ENCODE data around the gene ZNF280A. TPM values are rescaled to one million over a fixed set of nuclear protein-coding genes. Genes with fewer than 3 reads are reported as not detected.

Gene ZNF280A
- total and polyA plus RNA-seq, 2 of the 8 experiments (the other 6 are each of a cell fraction or from before 2014, with no cell fraction given): 0.09 to 0.61 TPM

GRCh38 chr22:22488736-22489135, 31.3 kb downstream of the ZNF280A start:
- H2BK20ac ChIP-seq (ENCODE audit: low read length): no peak overlapping the region
- CTCF ChIA-PET (ENCODE audit: partially characterized antibody): interaction anchor here (0.6 to 2.1 kb wide), 6 partner anchors 10 to 640 kb away, joined by 3 to 7 read pairs (median 4); no protein-coding TSS in a partner anchor
- no peak overlapping the region for H4K91ac ChIP-seq (replicated peaks; ENCODE audit: insufficient read length, low read length)
- no peak overlapping the region for H2BK12ac ChIP-seq (ENCODE audit: low read depth, low read length)
- H2BK120ac ChIP-seq (replicated peaks; ENCODE audit: low read depth, low read length): no peak overlapping the region
- no peak overlapping the region for H2AK5ac ChIP-seq (ENCODE audit: low read depth, low read length)
- no peak overlapping the region for H3K56ac ChIP-seq (replicated peaks; ENCODE audit: insufficient read length, low read depth, low read length)
- H3K9me3 ChIP-seq (ENCODE audit: insufficient read depth in 2 of 2, low read depth in 1 of 2, low read length in 1 of 2): no peaks in the 10 kb centered on the region
- POLR2A ChIA-PET (ENCODE audit: partially characterized antibody): interaction anchor here (1.4 kb wide), 1 partner anchor 15 kb away, joined by 5 read pairs; no protein-coding TSS in a partner anchor
- WGBS, 2 experiments (ENCODE audit: extremely low coverage in 1 of 2, insufficient coverage in 1 of 2, insufficient read length in 1 of 2, insufficient replicate concordance in 2 of 2, low coverage in 1 of 2, low lambda C conversion rate in 2 of 2, missing lambda C conversion rate in 1 of 2): 94% methylated on average over 5 of the region's 5 CpGs; no CpG with 5 or more reads in 1 of the 2 experiments
- peaks cover 0 to 5% of the 10 kb centered on the region in 2 experiments for H4K20me1 ChIP-seq (replicated peaks in 1 of 2; ENCODE audit: control insufficient read depth in 1 of 2, insufficient read depth in 2 of 2, low read length in 2 of 2)
- H4K8ac ChIP-seq (ENCODE audit: extremely low read depth, insufficient read depth, low read length): no peak overlapping the region
- no peak for DNase-seq (ENCODE audit: low read depth in 1 of 2, low spot score in 2 of 2)
- H3K36me3 ChIP-seq (ENCODE audit: control insufficient read depth in 2 of 4, insufficient read depth in 4 of 4, low read length in 3 of 4): peaks cover 7 to 38% (median 15%) of the 10 kb centered on the region in 4 experiments; a peak in 7 of 8 replicates
- no peak overlapping the region for H3K23ac ChIP-seq (ENCODE audit: insufficient read length)
- H3K18ac ChIP-seq (ENCODE audit: extremely low read depth, low read length): no peak overlapping the region
- H3K23me2 ChIP-seq (ENCODE audit: low read depth, low read length): no peaks in the 10 kb centered on the region
- H3K4me1 ChIP-seq (replicated peaks in 1 of 4; ENCODE audit: control insufficient read depth in 3 of 4, insufficient read depth in 4 of 4, low read length in 3 of 4): no peaks in the 10 kb centered on the region
- H2BK15ac ChIP-seq (ENCODE audit: low read length): no peak overlapping the region
- peaks cover 0 to 1% (median 0%) of the 10 kb centered on the region in 4 experiments; a peak in 3 of 7 replicates for H3K27me3 ChIP-seq (replicated peaks in 1 of 4; ENCODE audit: control insufficient read depth in 3 of 4, extremely low read depth in 1 of 4, insufficient read depth in 3 of 4, low read length in 3 of 4)
- H2AFZ ChIP-seq (ENCODE audit: low read length): no peak overlapping the region
- TF ChIP-seq ZNF274 (IDR thresholded peaks at IDR 0.05; ENCODE audit: borderline replicate concordance, extremely low read depth, low read length) (no peak), FOSL1 (IDR thresholded peaks at IDR 0.05; ENCODE audit: insufficient read depth, low read depth, low read length) (no peak), TCF12 (IDR thresholded peaks at IDR 0.05; ENCODE audit: low read depth, low read length) (no peak), NANOG (IDR thresholded peaks at IDR 0.05; ENCODE audit: insufficient read depth, low read depth, low read length, poor library complexity, severe bottlenecking) (no peak), ASH2L (IDR thresholded peaks at IDR 0.05; ENCODE audit: low read length) (no peak), CREB1 (IDR thresholded peaks at IDR 0.05) (no peak), KDM1A (IDR thresholded peaks at IDR 0.05; ENCODE audit: borderline replicate concordance, low read length) (no peak), TAF7 (optimal IDR thresholded peaks at IDR 0.05; ENCODE audit: borderline replicate concordance, low read depth, low read length) (no peak), RBBP5 (IDR thresholded peaks at IDR 0.05; ENCODE audit: borderline replicate concordance, low read depth, low read length) (no peak), EGR1 (IDR thresholded peaks at IDR 0.05; ENCODE audit: borderline replicate concordance, low read depth, low read length) (no peak)
- no peaks in the 10 kb centered on the region for H3K79me1 ChIP-seq (ENCODE audit: low read depth, low read length)
- H3K9ac ChIP-seq (replicated peaks in 1 of 4; ENCODE audit: extremely low read depth in 1 of 4, low read depth in 3 of 4, low read length in 3 of 4): no peak overlapping the region
- no peak overlapping the region for H3K4me2 ChIP-seq (ENCODE audit: insufficient read depth in 1 of 2, low read depth in 2 of 2, low read length in 2 of 2)
- FAIRE-seq: no peak
- no peak overlapping the region for H4K5ac ChIP-seq (ENCODE audit: insufficient read length, low read depth, low read length)
- no peak overlapping the region for H3K4ac ChIP-seq (replicated peaks; ENCODE audit: insufficient read length, low read depth, low read length)
- H3K14ac ChIP-seq (ENCODE audit: insufficient read length): no peak overlapping the region
- H3K27ac ChIP-seq (ENCODE audit: low read depth, low read length): no peak overlapping the region
- no peaks in the 10 kb centered on the region for H3K79me2 ChIP-seq (ENCODE audit: control insufficient read depth in 1 of 2, insufficient read depth in 2 of 2, low read length in 2 of 2)
- no peak overlapping the region for H3K4me3 ChIP-seq (ENCODE audit: extremely low read depth in 1 of 4, insufficient read depth in 2 of 4, low read depth in 3 of 4, low read length in 4 of 4)
- no peak overlapping the region for H2BK5ac ChIP-seq (ENCODE audit: low read depth, low read length)

Measured in H1 (cell line).